ENCODE results near the gene MANEA. TPM values are rescaled to one million over a fixed set of nuclear protein-coding genes. Genes with fewer than 3 reads are reported as not detected.

The MANEA gene
- total RNA-seq, 2 experiments from 2014 or later = 6.1 to 8.0 TPM

- Mint-ChIP-seq H3K4me3 (no peak overlapping the region), H3K27ac (no peak overlapping the region), H3K4me1 (ENCODE audit: low read depth) (no peaks in the 10 kb centered on the region), H3K27me3 (peaks cover 10% of the 10 kb centered on the region), H3K9me3 (peaks cover 3% of the 10 kb centered on the region), H3K36me3 (ENCODE audit: low read depth) (no peaks in the 10 kb centered on the region)
- Histone ChIP-seq H3K27me3 (ENCODE audit: control insufficient read depth in 1 of 2, insufficient read depth in 2 of 2, low read length in 2 of 2) (no peaks in the 10 kb centered on the region), H3K4me3 (ENCODE audit: low read length) (no peak overlapping the region), H3K27ac (ENCODE audit: low read depth in 1 of 2, low read length in 2 of 2) (no peak overlapping the region), H3K4me1 (ENCODE audit: insufficient read depth, low read length) (no peaks in the 10 kb centered on the region), H3K9me3 (ENCODE audit: control insufficient read depth in 1 of 2, insufficient read depth in 1 of 2, low read length in 2 of 2) (no peaks in the 10 kb centered on the region), H3K36me3 (ENCODE audit: insufficient read depth, low read length) (no peaks in the 10 kb centered on the region)
- no peak for DNase-seq
- TF ChIP-seq CTCF (IDR thresholded peaks at IDR 0.05) = no peak
- ChIA-PET POLR2A (no interaction called here), CTCF (no interaction called here)
- no peak for ATAC-seq (ENCODE audit: poor library complexity)
- intact Hi-C loops (cut with DNase I, micrococcal nuclease) = no loop called here
These were observed 72.1 kb downstream of the MANEA start for GRCh38 chr6:95649451-95649850.

- intact Hi-C loops (cut with DNase I, micrococcal nuclease) = no loop called here
- ATAC-seq (ENCODE audit: poor library complexity) = no peak
- no peak overlapping the region for H3K4me3 Mint-ChIP-seq
- Histone ChIP-seq H3K4me1 (ENCODE audit: insufficient read depth, low read length) (no peaks in the 10 kb centered on the region), H3K9me3 (ENCODE audit: control insufficient read depth in 1 of 2, insufficient read depth in 1 of 2, low read length in 2 of 2) (no peaks in the 10 kb centered on the region), H3K4me3 (ENCODE audit: low read length) (no peak overlapping the region), H3K36me3 (ENCODE audit: insufficient read depth, low read length) (no peaks in the 10 kb centered on the region), H3K27ac (ENCODE audit: low read depth in 1 of 2, low read length in 2 of 2) (no peak overlapping the region), H3K27me3 (ENCODE audit: control insufficient read depth in 1 of 2, insufficient read depth in 2 of 2, low read length in 2 of 2) (no peaks in the 10 kb centered on the region)
- H3K36me3 Mint-ChIP-seq (ENCODE audit: low read depth) = no peaks in the 10 kb centered on the region
- H3K9me3 Mint-ChIP-seq = no peaks in the 10 kb centered on the region
- TF ChIP-seq CTCF (IDR thresholded peaks at IDR 0.05) = no peak
- DNase-seq = no peak
- no peak overlapping the region for H3K27ac Mint-ChIP-seq
- H3K4me1 Mint-ChIP-seq (ENCODE audit: low read depth) = no peaks in the 10 kb centered on the region
- ChIA-PET POLR2A (no interaction called here), CTCF (no interaction called here)
- H3K27me3 Mint-ChIP-seq = no peaks in the 10 kb centered on the region
These were observed 76.8 kb downstream of the MANEA start for GRCh38 chr6:95654176-95654575.

GRCh38 chr6:95658886-95659285 is 81.6 kb downstream of the MANEA start:
- H3K4me3 Mint-ChIP-seq = no peak overlapping the region
- intact Hi-C loops (cut with DNase I, micrococcal nuclease) = no loop called here
- H3K27ac Mint-ChIP-seq = no peak overlapping the region

More at GRCh38 chr6:95658886-95659285, 81.6 kb downstream of the MANEA start:
- H3K4me1 Mint-ChIP-seq (ENCODE audit: low read depth) = no peaks in the 10 kb centered on the region
- Histone ChIP-seq H3K4me1 (ENCODE audit: insufficient read depth, low read length) (no peaks in the 10 kb centered on the region), H3K36me3 (ENCODE audit: insufficient read depth, low read length) (no peaks in the 10 kb centered on the region), H3K4me3 (ENCODE audit: low read length) (no peak overlapping the region), H3K27ac (ENCODE audit: low read depth in 1 of 2, low read length in 2 of 2) (no peak overlapping the region), H3K9me3 (ENCODE audit: control insufficient read depth in 1 of 2, insufficient read depth in 1 of 2, low read length in 2 of 2) (no peaks in the 10 kb centered on the region), H3K27me3 (ENCODE audit: control insufficient read depth in 1 of 2, insufficient read depth in 2 of 2, low read length in 2 of 2) (no peaks in the 10 kb centered on the region)
- ChIA-PET CTCF (no interaction called here), POLR2A (no interaction called here)
- TF ChIP-seq CTCF (IDR thresholded peaks at IDR 0.05) = no peak
- no peaks in the 10 kb centered on the region for H3K27me3 Mint-ChIP-seq
- H3K9me3 Mint-ChIP-seq = no peaks in the 10 kb centered on the region
- DNase-seq (no peak), ATAC-seq (ENCODE audit: poor library complexity) (no peak)
- no peaks in the 10 kb centered on the region for H3K36me3 Mint-ChIP-seq (ENCODE audit: low read depth)

All from CD4-positive, alpha-beta T cell (primary cell).